ENCODE results near the gene ACOT13.
"Not testable (repeated sequence)": the region's sequence is repeated elsewhere in the genome, so short reads cannot be mapped to it uniquely, and the experiment has no call there.

The ACOT13 gene

DNA sequence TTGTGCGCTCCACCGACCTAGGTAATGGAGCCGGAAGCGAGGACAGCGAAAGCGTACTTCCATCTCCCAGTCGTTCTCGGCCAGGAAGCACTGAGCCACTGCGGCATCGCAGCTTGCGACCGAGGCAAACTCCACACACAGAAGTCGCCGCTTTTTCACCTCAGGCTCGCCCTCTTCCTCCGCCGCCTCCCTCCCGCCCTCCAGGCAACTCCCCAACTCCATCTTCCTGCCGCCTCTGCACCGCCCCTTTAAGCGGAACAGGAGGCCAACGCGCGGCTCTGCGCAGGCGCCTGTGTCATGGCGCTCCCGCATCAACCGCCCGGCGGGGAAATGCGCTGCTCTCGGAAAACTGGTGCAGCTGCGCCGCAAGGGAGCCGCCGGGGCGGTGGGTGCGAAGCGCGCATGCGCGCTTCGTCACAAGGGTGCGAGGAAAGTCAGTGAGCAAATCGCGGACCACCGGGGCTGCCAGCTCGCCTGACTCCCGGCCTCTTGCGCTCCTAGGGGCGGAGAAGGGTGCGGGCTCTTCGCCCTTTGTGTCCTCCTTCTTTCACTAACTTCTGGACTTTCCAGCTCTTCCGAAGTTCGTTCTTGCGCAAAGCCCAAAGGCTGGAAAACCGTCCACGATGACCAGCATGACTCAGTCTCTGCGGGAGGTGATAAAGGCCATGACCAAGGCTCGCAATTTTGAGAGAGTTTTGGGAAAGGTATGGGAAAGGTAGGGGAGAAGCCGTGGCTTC lies at the start of gene ACOT13, which contains the start of gene TDP2:
Gene ACOT13, plus strand, starts transcription at position 437 of the 737 bp plus-strand sequence. Its CDS starts 187 bp downstream, at position 624.
Gene TDP2, minus strand, starts transcription at position 259 of the 737 bp plus-strand sequence. Its CDS starts 37 bp downstream, at position 222.
- DNase-seq = peak; percentile 94

DNA sequence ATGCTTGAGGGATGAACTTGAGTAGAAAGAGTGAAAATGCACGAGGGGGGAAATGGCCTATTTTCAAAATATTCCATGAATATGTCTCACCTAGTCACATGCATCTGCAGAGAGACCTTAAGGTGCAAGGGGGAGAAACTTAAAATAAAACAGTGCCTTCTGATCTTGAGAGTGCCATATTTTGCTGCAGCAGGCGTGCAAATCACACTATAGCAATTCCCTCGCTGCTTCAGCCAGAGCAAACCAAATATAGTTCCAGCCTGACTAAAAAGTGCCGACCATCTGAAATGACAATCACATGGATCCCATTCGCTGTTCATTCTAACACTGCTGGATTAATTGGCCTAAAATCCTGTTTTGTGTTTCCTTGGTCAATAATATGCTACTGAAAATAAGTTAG lies 47.2 kb upstream of the ACOT13 start:
- DNase-seq = no peak

DNA sequence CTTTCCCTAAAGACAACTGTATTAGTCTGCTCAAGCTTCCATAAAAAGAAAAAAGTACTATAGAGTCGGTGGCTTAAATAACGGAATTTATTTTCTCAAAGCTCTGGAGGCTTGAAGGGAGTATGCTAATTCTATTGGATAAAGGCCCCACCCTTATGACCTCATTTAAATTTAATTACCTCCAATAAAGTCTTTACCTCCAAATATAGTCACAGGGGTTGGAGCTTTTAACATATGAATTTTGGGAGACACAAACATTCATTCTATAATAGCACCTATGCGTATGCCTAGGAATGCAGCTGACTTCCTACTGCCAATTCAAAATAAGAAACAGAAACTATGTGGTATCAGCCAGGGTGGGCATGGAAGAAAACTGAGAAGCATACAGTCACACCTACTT lies 46.2 kb upstream of the ACOT13 start:
- no peak for DNase-seq

DNA sequence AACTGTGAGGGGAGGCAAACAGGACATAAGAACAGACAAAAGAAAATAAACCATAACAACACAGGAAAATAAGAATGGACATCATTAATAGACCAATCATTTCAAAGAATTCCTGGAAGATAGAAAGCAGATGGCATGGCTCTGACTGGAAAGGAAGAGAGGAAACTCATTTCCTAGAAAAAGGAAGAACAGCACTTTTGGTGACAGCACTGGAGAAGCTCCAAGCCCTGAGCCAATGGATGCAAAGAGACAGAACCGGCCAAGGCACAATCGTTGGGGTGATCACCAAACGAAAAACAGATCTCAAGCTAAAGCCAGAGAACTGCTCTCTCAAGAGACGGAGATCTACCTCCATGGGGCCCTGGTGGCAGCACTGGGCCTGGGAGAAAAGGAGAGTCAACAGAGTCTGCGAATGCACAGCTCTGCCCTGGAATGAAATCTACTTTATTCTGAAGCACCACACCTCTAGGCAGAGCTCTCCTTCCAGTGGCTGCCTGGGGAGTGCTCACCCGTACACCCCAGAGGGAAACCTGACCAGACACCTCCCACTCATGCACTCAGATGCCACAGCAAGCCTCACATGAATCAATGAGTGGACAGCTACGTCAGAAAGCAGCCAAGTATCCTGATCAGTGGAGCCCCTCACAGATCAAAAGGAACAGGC lies 45.1 kb upstream of the ACOT13 start:
- DNase-seq = no peak

DNA sequence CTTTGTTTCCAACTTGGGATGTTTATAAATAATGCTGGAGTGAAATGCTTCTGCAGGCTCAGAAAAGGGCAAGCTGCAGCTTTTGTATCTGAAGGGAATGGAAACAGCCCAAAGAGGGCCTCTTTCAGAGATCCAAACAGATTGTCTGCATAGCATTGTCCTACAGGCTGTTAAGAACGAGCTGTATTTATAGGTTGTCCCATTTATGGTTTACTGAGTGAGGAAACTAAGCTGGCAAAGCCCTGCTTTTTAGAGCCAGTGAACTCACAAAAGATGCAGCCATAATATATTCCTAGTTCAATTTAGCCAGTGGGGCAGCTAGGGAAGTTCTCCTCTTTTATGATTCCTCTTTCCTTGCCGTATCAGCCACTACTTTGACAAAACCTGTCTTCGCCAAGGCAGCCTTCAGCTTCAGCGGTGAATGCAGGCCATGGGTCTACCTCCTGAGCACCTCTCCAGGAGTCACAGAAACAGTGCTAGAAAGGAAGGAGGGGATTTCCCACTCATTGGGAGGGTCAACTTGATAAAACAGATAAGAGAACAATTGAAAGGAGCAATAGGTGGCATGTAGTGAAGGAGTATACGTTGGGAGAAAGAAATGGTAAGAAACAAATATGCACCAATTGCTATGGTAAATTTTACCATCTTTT lies 35.9 kb upstream of the ACOT13 start:
- DNase-seq = no peak

DNA sequence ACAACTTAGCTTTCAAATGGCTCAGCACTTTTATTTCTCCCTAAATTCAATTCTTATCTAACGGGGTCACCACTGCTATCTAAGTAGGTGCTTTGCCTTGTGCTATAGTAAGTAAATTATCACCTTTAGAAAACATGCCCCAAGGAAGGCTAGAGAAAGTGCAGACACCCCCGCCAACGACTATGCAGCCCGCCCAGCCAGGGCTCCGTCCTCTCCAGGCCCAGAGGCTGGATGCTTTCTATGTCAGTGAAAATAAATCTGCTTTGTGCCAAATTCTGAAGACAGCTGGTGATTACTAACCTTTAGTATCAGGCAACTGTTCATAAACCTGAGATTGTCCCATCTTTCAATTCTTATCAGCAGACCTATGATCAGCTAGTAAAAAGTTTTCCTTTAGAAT lies 35.2 kb upstream of the ACOT13 start:
- DNase-seq = no peak

DNA sequence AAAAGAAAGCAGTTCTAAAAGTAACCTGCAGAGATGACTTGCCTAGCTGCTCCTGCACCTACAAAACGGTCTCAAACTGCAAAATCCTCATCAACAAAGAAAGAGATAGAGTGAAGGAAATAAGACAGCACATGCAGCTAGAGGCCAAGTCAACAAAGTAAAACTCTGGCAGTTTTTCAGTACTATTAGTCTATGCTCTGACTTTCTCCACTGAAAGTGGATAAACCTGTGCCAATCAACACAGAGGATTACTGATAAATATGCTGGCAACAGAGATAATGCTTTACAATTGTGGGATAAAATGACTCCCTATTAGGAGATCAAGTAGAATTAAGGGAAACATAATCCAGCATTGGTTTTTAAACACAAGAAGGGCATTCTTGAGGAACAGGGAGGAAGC lies 34.3 kb upstream of the ACOT13 start:
- no peak for DNase-seq

DNA sequence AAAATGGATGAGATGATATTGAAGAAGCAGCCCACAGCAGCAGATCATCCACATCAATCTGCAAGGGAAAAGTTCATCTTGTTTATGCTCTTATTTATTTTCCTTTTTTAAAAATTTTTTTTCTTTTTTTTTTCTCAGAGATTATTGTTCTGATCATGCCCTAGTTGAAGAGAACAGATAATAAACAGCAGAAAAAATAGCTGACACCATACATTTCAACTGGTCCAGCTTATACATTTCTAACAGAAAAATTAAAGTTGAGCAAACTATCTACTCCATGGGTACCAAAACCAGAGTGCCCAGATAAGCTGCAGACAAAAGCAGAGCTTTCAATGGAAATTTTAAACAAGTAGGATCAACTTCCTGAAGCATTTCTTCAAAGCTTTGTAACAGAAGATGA lies 30.2 kb upstream of the ACOT13 start:
- no peak for DNase-seq

DNA sequence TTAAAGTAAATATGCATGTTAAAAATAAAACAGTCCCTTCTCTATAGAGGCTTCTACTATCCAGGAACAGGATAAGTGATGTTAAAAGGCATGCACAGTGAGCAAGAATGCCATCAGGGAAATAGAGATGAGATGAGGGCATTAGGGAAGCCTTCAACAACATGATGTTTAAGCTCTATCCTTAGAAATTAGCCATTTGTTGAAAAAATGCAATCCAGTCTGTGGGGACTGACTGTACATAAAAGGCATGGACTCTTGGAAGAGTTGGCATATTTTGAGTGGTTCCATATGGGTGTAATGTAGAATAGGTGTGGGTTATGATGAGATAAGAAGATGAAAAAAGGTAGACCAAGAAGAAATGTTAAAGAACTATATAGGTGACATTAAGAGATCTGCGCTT lies 26.7 kb upstream of the ACOT13 start:
- DNase-seq = no peak

DNA sequence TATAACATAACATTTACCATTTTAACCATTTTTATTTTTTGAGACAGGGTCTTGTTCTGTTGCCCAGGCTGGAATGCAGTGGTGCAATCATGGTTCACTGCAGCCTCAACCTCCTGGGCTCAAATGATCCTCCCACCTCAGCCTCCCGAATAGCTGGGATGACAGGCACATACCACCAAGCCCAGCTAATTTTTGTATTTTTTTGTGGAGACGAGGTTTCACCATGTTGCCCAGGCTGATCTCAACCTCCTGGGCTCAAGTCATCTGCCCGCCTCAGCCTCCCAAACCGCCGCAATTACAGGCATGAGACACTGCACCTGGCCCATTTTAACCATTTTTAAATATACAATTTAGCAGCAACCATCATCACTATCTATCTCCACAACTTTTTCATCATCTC lies 26.2 kb upstream of the ACOT13 start:
- DNase-seq = not testable (repeated sequence)

DNA sequence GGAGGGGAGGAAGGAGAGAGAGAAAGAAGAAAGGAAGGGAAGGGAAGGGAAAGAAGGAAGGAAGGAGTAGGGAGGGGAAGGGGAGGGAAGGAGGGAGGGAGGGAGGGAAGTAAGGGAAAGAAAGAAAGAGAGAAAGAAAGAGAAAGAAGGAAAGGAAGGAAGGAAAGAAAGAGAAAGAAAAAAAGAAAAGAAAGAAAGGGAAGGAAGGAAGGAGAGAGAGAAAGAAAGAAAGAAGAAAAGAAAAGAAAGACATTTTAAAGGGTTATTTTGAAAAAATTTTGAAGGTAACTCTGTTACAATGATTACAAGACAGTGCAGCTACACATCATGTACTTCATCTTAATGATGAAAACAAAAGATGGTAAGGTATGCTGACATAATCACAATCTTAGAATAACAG lies 24.8 kb upstream of the ACOT13 start:
- no peak for DNase-seq

DNA sequence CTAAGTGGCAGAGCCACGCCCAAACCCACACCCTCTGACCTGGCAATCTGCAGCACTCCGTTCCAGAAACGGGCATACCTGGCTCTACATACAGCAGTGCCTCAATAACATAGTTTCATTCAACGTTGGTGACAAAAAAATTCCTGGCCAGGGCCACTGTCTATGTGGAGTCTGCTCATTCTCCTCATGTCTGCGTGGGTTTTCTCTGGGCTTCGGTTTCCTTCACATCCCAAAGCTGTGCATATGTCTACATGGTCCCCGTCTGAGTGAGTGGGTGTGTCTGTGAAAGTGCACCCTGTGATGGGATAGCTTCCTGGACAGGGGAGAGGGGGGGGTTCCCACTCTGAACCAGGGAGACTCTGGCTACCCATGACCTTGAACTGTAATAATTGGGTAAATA lies 23.0 kb upstream of the ACOT13 start:
- DNase-seq = no peak

DNA sequence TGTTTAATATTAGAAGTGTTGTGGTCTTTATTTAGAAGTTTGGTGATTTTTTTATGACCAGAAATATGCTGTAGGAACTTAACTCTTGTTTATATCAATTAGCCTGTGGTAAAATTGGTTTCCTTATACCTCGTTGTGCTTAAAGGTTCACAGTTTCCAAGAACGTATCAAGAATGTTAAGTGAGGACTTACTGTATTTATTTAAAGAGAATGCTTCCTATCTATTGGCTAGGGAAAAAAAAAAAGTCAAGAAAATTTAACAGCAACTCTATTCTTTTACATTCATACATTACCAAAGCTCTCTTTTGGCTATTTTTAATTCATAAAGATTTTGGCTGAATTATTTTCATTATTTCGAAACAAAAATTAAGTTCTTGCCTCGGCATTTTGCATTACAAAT lies 22.5 kb upstream of the ACOT13 start:
- no peak for DNase-seq

DNA sequence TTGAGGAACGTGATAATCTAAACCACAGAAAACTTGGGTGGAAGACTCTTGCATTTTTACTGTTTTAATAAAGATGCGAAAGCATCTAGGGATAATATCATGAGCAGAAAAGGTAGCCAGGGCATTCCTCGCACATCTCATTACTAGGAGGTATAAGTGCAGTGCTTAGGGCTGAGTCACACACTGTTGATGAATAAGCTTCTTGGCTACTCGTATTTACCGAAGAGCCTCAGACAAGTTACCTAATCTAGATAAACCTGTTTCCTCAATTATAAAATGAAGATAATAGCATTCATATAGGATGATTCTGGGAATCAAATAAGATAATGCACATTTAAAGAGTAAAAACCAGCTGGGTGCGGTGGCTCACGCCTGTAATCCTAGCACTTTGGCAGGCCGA lies 20.1 kb upstream of the ACOT13 start:
- no peak for DNase-seq

DNA sequence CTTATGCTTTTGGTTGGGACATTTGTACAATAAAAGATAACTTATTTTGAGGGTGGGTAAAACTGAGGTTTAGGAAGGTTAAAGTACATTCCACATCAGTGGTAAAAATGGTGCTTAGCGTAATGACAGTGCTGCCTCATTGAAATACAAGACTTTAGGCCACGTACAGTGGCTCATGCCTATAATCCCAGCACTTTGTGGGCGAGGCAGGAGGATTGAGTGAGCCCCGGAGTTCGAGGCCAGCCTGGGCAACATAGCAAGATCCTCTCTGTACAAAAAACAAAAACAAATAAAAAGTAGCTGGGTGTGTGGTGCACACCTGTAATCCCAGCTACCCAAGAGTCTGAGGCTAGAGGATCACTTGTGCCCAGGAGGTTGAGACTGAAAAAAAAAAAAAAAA lies 18.6 kb upstream of the ACOT13 start:
- no peak for DNase-seq

DNA sequence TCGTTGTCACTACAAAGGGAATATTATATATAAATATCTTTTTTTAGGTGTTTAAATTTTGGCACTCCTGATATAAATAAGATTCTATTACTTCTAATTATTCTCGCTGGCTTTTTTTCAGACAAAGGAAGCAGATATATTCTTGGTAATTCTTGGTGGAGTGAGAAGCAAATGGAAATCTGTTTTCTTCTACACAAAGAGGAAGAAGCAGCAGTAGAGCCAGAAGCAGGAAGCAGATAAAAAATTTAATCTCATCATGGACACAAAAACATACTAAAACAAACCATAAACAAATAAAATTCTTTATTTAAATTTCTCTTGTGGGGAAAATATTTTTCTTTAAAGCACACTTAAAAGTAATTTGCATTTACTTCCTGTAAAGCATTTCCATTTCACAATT lies 17.2 kb upstream of the ACOT13 start:
- no peak for DNase-seq

DNA sequence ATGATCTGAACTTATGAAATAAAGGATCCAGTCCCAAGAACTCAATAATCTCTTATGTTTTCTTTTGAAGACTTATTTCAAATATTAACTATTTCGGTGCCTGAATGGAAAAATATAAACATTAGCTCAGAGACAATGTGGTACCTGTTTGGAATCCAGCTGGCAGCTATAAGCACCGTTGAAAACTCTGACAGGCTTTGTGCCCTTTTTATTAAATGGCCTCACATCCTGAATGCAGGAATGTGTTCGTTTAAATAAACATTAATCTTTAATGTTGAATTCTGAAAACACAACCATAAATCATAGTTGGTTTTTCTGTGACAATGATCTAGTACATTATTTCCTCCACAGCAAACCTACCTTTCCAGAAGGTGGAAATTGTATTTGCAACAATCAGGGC lies 16.5 kb upstream of the ACOT13 start:
- DNase-seq = no peak

DNA sequence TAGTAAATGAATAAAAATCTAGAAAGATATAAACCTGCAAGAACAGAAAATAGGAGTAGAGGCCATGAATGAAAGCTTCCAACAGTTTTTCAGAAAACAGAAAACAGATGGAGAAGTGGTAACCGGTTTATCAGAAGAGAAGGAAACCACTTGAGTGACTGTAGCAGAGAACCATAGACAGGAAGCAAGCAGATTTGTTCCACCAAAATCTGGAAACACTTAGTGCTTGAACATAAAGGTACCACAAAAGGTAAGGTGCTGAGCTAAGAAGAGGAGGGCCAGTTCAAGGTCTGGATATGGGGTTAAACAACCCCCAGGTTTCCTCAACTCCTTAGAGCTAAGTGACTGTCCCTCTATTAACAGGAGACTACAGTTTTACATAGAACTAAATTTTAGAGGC lies 11.7 kb upstream of the ACOT13 start:
- no peak for DNase-seq

DNA sequence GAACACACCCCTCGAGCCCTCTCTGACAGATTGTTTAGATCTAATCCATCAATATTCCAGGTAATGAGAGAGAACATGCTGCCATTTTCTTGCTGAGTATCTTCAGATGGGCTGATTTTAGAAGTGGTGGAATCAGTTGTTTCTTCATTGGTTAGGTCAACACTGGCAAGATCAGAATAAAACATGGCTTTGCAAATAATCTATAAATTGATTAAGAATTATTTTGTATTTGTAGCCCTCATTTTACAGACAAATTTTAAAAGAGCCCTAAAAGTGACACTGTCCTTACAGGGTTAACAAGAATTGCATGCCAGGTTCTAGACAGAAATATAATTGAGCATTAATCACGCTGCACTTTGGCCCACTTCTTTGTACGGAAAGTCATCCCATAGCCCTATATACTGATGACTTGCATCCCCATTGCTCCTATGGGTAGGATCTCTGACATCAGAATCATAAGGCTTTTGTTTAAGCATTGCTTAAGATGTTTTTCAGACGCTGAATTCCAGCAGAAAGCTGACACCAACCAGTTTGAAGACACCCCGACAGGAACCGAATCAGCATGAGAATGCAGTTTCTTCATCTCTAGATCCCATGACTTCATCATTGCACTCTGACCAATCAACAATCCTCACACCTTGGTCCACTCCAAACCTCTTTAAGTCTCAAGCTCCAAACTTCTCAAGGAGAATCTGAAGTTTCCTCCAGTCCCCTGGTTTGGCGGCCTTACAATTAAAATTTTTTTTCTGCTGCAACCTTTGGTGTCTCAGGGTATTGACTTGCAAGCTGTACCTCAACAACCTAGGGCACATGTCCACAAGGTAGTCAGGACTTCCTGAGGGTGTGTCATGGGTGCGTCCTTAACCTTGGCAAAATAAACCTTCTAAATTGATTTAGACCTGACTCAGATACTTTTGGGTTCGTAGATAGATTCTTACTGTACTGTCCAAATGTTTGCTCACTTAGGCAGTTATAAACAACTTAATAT lies 8.0 kb upstream of the ACOT13 start:
- DNase-seq = no peak

DNA sequence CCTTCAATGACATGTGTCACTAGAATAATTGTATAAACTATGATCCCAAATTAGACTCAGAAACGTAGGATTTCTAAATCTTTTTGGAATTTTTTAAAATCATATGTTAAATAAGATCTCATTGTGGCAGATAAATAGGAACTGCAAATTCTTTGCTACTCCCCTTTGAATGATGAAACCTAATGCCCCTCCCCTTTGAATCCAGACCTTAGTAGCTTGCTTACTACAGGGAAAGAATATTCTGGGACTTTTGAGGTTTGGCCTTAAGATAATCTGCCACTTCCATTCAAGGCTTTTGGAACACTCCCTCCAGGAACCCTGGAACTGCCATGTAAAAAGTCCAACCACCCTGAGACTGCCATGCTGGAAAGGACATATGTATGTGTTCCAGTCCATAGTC lies 7.3 kb upstream of the ACOT13 start:
- no peak for DNase-seq

DNA sequence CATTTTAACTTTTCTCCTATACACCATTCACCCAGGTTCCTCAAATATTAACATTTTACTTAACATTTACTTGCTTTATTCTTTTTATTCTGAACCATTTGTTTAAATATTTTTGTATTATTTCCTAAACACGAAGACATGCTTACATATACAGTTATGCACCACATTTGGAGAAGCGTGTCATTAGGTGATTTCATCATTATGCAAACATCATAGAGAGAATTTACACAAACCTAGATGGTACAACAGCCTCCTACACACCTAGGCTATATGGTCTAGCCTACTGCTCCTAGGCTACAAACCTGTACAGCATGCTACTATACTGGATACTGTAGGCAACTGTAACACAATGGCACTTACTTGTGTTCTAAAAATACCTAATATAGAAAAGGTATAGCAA lies 6.8 kb upstream of the ACOT13 start:
- DNase-seq = no peak

DNA sequence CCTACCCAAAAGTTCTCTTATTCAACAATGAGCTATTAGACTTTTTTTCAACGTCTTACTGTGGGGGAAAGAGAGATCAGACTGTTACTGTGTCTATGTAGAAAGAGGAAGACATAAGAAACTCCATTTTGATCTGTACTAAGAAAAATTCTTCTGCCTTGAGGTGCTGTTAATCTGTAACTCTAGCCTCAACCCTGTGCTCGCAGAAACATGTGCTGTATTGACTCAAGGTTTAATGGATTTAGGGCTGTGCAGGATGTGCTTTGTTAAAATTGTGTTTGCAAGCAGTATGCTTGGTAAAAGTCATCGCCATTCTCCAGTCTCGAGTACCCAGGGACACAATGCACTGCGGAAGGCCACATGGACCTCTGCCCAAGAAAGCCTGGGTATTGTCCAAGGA lies 5.1 kb upstream of the ACOT13 start:
- not testable (repeated sequence) for DNase-seq

DNA sequence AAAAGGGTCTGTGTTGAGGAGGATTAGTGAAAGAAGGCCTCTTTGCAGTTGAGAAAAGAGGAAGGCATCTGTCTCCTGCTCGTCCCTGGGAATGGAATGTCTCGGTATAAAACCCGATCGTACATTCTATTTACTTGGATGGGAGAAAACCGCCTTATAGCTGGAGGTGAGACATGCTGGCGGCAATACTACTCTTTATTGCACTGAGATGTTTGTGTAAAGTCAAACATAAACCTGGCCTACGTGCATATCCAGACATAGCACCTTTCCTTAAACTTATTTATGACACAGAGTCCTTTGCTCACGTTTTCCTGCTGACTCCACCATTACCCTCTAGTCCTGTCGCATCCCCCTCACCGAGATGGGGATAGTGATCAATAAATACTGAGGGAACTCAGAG lies 4.6 kb upstream of the ACOT13 start:
- no peak for DNase-seq

All from NCI-H1092 (cell line).